GM23338 (cell line): ENCODE data around the gene ACCS.

ENCODE experiments used
- CREB1 ChIP-seq: fragments of 250-450 bp; sonication (Bioruptor Pico); IDR thresholded peaks from 2 replicates; pipeline ENCODE4 v1.5.0; 2020; ENCODE audit warnings: low read depth, mild to moderate bottlenecking, moderate library complexity
- CTCF ChIP-seq, 2 experiments: fragments of 200-600 bp in 1 of 2; sonication (generic) in 1 of 2; conservative IDR thresholded peaks; 2 replicates each; pipeline versions ENCODE4 v1.5.1 to v1.6.1; 2016 to 2017; ENCODE audit warnings: antibody characterized with exemption in 2 of 2, low read depth in 2 of 2, mild to moderate bottlenecking in 2 of 2, moderate library complexity in 1 of 2
- ETS1 ChIP-seq: IDR thresholded peaks from 2 replicates; pipeline ENCODE4 v1.6.1; 2016; ENCODE audit warnings: antibody characterized with exemption
- EZH2 ChIP-seq: fragments of 200-600 bp; sonication (generic); IDR thresholded peaks from one replicate; pipeline ENCODE4 v1.8.0; 2017; ENCODE audit warnings: antibody characterized with exemption, mild to moderate bottlenecking, low read depth; ENCODE audit not compliant: unreplicated experiment
- EZH2phosphoT487 ChIP-seq: fragments of 200-600 bp; sonication (generic); IDR thresholded peaks from one replicate; pipeline ENCODE4 v1.8.1; 2018; ENCODE audit warnings: antibody characterized with exemption; ENCODE audit not compliant: unreplicated experiment
- JUNB ChIP-seq: IDR thresholded peaks from one replicate; pipeline ENCODE4 v1.6.1; 2016; ENCODE audit warnings: antibody characterized with exemption; ENCODE audit not compliant: unreplicated experiment
- NANOG ChIP-seq: IDR thresholded peaks from 2 replicates; pipeline ENCODE4 v1.6.1; 2016; ENCODE audit warnings: antibody characterized with exemption, borderline replicate concordance
- POLR2AphosphoS5 ChIP-seq: IDR thresholded peaks from 2 replicates; pipeline ENCODE4 v1.6.1; 2016; ENCODE audit warnings: antibody characterized with exemption, low read depth
- REST ChIP-seq: IDR thresholded peaks from one replicate; pipeline ENCODE4 v1.6.1; 2018; ENCODE audit warnings: antibody characterized with exemption; ENCODE audit not compliant: unreplicated experiment
- ZNF114 ChIP-seq: fragments of 250-450 bp; sonication (Bioruptor Pico); IDR thresholded peaks from 2 replicates; pipeline ENCODE4 v1.5.0; 2020; ENCODE audit warnings: mild to moderate bottlenecking, moderate library complexity
- ZNF331 ChIP-seq: fragments of 250-450 bp; sonication (Bioruptor Pico); IDR thresholded peaks from 2 replicates; pipeline ENCODE4 v1.5.0; 2020; ENCODE audit warnings: low read depth, mild to moderate bottlenecking, moderate library complexity

- TF ChIP-seq ETS1 (no peak), EZH2phosphoT487 (no peak), CTCF (conservative IDR thresholded peaks at IDR 0.05; ENCODE audit: low read depth in 2 of 2) (no peak), ZNF331 (CRISPR knock-in tag) (no peak), EZH2 (no peak), CREB1 (CRISPR knock-in tag) (no peak), REST (no peak), POLR2AphosphoS5 (no peak), JUNB (no peak), ZNF114 (CRISPR knock-in tag) (no peak), NANOG (no peak)
Observed at GRCh38 chr11:44067266-44067665, 1.2 kb downstream of the ACCS start.
